Kidney (tissue), 14 donors: ENCODE data around the gene KRT37. TPM values are rescaled to one million over a fixed set of nuclear protein-coding genes. Genes with fewer than 3 reads are reported as not detected.
A peak's percentile ranks its signal among the peaks of the same experiment; 100 is the strongest.

ENCODE experiments used
- DNase-seq, 5 donors: peaks; one replicate each; pipeline ENCODE4 v3.0.0-alpha.2; 2013 to 2020
- FAIRE-seq: peaks from 2 replicates; lab custom pipeline; 2012; peaks lifted over from hg19 to GRCh38; lab: Jason Lieb, UNC
- H3K27ac ChIP-seq, 2 donors: one replicate each; pipeline ENCODE4 v1.7.0; 2013; ENCODE audit warnings: low read depth in 2 of 2, low read length in 2 of 2, inconsistent platforms in 1 of 2
- H3K27me3 ChIP-seq: one replicate; pipeline ENCODE4 v1.7.1; 2013; ENCODE audit warnings: low read length, inconsistent platforms; ENCODE audit not compliant: control insufficient read depth, insufficient read depth
- H3K36me3 ChIP-seq, 3 donors: one replicate each; pipeline versions ENCODE4 v1.7.0 to v1.7.1; 2013; ENCODE audit warnings: low read length in 3 of 3, control low read depth in 1 of 3, inconsistent platforms in 1 of 3; ENCODE audit not compliant: insufficient read depth in 3 of 3, control insufficient read depth in 2 of 3
- H3K4me1 ChIP-seq, 3 donors: one replicate each; pipeline versions ENCODE4 v1.7.0 to v1.7.1; 2013; ENCODE audit warnings: low read length in 3 of 3, inconsistent platforms in 1 of 3, low read depth in 1 of 3; ENCODE audit not compliant: control insufficient read depth in 2 of 3, insufficient read depth in 2 of 3
- H3K4me3 ChIP-seq, 3 donors: one replicate each; pipeline versions ENCODE4 v1.7.0 to v1.8.1; 2013; ENCODE audit warnings: low read length in 3 of 3, control low read depth in 1 of 3, inconsistent platforms in 1 of 3
- H3K9ac ChIP-seq, 3 donors: one replicate each; pipeline versions ENCODE4 v1.7.0 to v1.7.1; 2013; ENCODE audit warnings: low read length in 3 of 3, control low read depth in 1 of 3, inconsistent platforms in 1 of 3
- H3K9me3 ChIP-seq, 3 donors: one replicate each; pipeline versions ENCODE4 v1.7.0 to v1.7.1; 2013; ENCODE audit warnings: low read length in 3 of 3, control low read depth in 1 of 3, inconsistent platforms in 1 of 3; ENCODE audit not compliant: control insufficient read depth in 2 of 3, insufficient read depth in 1 of 3
- intact Hi-C: fragments of 100-400 bp; cut with DNase I; formaldehyde crosslinking; loops from one replicate; pipeline ENCODE4 v1.11.1; 2022
- polyA plus RNA-seq: library from polyadenylated mRNA; stranded (reverse); fragments of 350-450 nt; fragmentation: Illumina TruSeq; extraction: RNeasy Lipid Tissue Mini Kit (QIAGEN cat#74804); gene quantifications from one replicate; pipeline ENCODE4 v1.2.3, GENCODE V29; 2014; ENCODE audit warnings: low read depth, low replicate concordance; ENCODE audit not compliant: insufficient read depth
- total RNA-seq: library from RNA; stranded (reverse); fragmentation: NEBNext Ultra II Directional; extraction: Animal tissue kit (Norgen Biotek cat#: 25700); gene quantifications from one replicate; pipeline ENCODE4 v1.2.1, GENCODE V29; 2021
- TF ChIP-seq, protein P1 (sequence below): IDR thresholded peaks from 3 replicates; pipeline ENCODE4 v1.5.1; 2012; ENCODE audit warnings: mild to moderate bottlenecking, moderate library complexity, borderline replicate concordance; ENCODE audit not compliant: insufficient read depth; ENCODE audit errors: extremely low read depth
- donor health status: control.
- donor health status: control.
- donor health status: control.
- donor health status: control.
- donor health status: control.
- donor health status: DM: yes; HTN: yes; CAD: no.
- donor health status: Normal renal cell carcinoma (clear cell type).

KRT37 gene
- total and polyA plus RNA-seq, 2 donors from 2014 or later, result not detected

DNA sequence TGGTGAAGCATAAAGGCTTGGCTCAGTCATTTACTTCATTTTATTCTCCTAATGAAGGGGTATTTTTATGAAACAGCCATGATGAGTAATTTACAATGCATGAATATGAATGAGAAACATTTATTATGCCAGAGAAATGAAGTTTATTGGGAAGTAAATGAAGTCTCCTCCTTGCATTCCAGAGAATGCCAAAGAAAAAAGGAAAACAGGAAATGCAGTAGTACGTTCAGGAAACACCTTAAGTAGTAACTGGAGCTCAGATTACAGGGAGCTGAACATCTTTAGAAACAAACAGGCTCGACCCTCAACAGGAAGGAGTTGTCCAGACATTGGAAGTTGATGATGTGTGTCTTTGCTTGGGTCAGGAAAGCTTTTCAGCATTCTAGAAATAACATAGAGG is 46.8 kb downstream of the KRT37 start:
- peak in 2 of 5 donors; percentile 22 to 40 for DNase-seq
- Histone ChIP-seq H3K9me3 (no peaks in the 10 kb centered on the region), H3K27ac (peak overlapping the region in 1 of 2 donors; percentile 42), H3K9ac (no peak overlapping the region), H3K4me3 (no peak overlapping the region), H3K36me3 (no peaks in the 10 kb centered on the region), H3K4me1 (no peaks in the 10 kb centered on the region), H3K27me3 (no peaks in the 10 kb centered on the region)
- intact Hi-C loops, result no loop called here
- no peak for FAIRE-seq
- TF ChIP-seq, protein P1, sequence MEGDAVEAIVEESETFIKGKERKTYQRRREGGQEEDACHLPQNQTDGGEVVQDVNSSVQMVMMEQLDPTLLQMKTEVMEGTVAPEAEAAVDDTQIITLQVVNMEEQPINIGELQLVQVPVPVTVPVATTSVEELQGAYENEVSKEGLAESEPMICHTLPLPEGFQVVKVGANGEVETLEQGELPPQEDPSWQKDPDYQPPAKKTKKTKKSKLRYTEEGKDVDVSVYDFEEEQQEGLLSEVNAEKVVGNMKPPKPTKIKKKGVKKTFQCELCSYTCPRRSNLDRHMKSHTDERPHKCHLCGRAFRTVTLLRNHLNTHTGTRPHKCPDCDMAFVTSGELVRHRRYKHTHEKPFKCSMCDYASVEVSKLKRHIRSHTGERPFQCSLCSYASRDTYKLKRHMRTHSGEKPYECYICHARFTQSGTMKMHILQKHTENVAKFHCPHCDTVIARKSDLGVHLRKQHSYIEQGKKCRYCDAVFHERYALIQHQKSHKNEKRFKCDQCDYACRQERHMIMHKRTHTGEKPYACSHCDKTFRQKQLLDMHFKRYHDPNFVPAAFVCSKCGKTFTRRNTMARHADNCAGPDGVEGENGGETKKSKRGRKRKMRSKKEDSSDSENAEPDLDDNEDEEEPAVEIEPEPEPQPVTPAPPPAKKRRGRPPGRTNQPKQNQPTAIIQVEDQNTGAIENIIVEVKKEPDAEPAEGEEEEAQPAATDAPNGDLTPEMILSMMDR, result no peak

Other genes with a start within 250 kb of the KRT37 start
- not detected for gene KRTAP4-2, start 246.4 kb downstream of the KRT37 start, total RNA-seq
- not detected for gene KRTAP4-2, start 246.4 kb downstream of the KRT37 start, polyA plus RNA-seq
- not detected for gene KRTAP4-1, start 239.7 kb downstream of the KRT37 start, total RNA-seq
- gene KRTAP4-1, start 239.7 kb downstream of the KRT37 start, polyA plus RNA-seq, result not detected
- not detected for gene KRTAP9-1, start 234.7 kb downstream of the KRT37 start, total RNA-seq
- gene KRTAP9-1, start 234.7 kb downstream of the KRT37 start, polyA plus RNA-seq, result not detected
- gene KRTAP9-2, start 197.9 kb downstream of the KRT37 start, total RNA-seq, result not detected
- gene KRTAP9-2, start 197.9 kb downstream of the KRT37 start, polyA plus RNA-seq, result not detected
- gene KRTAP9-3, start 192.1 kb downstream of the KRT37 start, total RNA-seq, result not detected
- not detected for gene KRTAP9-3, start 192.1 kb downstream of the KRT37 start, polyA plus RNA-seq
- gene KRTAP9-8, start 186.6 kb downstream of the KRT37 start, total RNA-seq, result not detected
- gene KRTAP9-8, start 186.6 kb downstream of the KRT37 start, polyA plus RNA-seq, result not detected
- gene KRTAP9-4, start 174.9 kb downstream of the KRT37 start, total RNA-seq, result not detected
- not detected for gene KRTAP9-4, start 174.9 kb downstream of the KRT37 start, polyA plus RNA-seq
- gene KRTAP9-9, start 169.2 kb downstream of the KRT37 start, total RNA-seq, result not detected
- not detected for gene KRTAP9-9, start 169.2 kb downstream of the KRT37 start, polyA plus RNA-seq
- gene KRTAP9-6, start 159.2 kb downstream of the KRT37 start, total RNA-seq, result not detected
- not detected for gene KRTAP9-6, start 159.2 kb downstream of the KRT37 start, polyA plus RNA-seq
- gene KRTAP9-7, start 148.9 kb downstream of the KRT37 start, total RNA-seq, result not detected
- gene KRTAP9-7, start 148.9 kb downstream of the KRT37 start, polyA plus RNA-seq, result not detected
- not detected for gene KRTAP29-1, start 121.7 kb downstream of the KRT37 start, total RNA-seq
- gene KRTAP29-1, start 121.7 kb downstream of the KRT37 start, polyA plus RNA-seq, result not detected
- gene KRTAP16-1, start 115.3 kb downstream of the KRT37 start, total RNA-seq, result not detected
- gene KRTAP16-1, start 115.3 kb downstream of the KRT37 start, polyA plus RNA-seq, result not detected
- gene KRTAP17-1, start 108.9 kb downstream of the KRT37 start, total RNA-seq, result not detected
- gene KRTAP17-1, start 108.9 kb downstream of the KRT37 start, polyA plus RNA-seq, result not detected
- not detected for gene KRT33A, start 73.8 kb downstream of the KRT37 start, total RNA-seq
- gene KRT33A, start 73.8 kb downstream of the KRT37 start, polyA plus RNA-seq, result not detected
- gene KRT33B, start 54.8 kb downstream of the KRT37 start, total RNA-seq, result not detected
- not detected for gene KRT33B, start 54.8 kb downstream of the KRT37 start, polyA plus RNA-seq
- gene KRT34, start 42.3 kb downstream of the KRT37 start, total RNA-seq, result not detected
- gene KRT34, start 42.3 kb downstream of the KRT37 start, polyA plus RNA-seq, result not detected
- gene KRT31, start 27.0 kb downstream of the KRT37 start, total RNA-seq, result not detected
- gene KRT31, start 27.0 kb downstream of the KRT37 start, polyA plus RNA-seq, result not detected
- gene KRT38, start 16.4 kb upstream of the KRT37 start, total RNA-seq, result not detected
- gene KRT38, start 16.4 kb upstream of the KRT37 start, polyA plus RNA-seq, result not detected
- gene KRT32, start 42.8 kb upstream of the KRT37 start, total RNA-seq, result not detected
- not detected for gene KRT32, start 42.8 kb upstream of the KRT37 start, polyA plus RNA-seq
- not detected for gene KRT35, start 56.6 kb upstream of the KRT37 start, total RNA-seq
- gene KRT35, start 56.6 kb upstream of the KRT37 start, polyA plus RNA-seq, result not detected
- not detected for gene KRT36, start 65.3 kb upstream of the KRT37 start, total RNA-seq
- gene KRT36, start 65.3 kb upstream of the KRT37 start, polyA plus RNA-seq, result not detected
- not detected for gene KRT13, start 81.0 kb upstream of the KRT37 start, total RNA-seq
- not detected for gene KRT13, start 81.0 kb upstream of the KRT37 start, polyA plus RNA-seq
- 2.8 TPM for gene KRT15, start 94.3 kb upstream of the KRT37 start, total RNA-seq
- gene KRT15, start 94.3 kb upstream of the KRT37 start, polyA plus RNA-seq, result 0.15 TPM
- 781 TPM for gene KRT19, start 103.7 kb upstream of the KRT37 start, total RNA-seq
- 319 TPM for gene KRT19, start 103.7 kb upstream of the KRT37 start, polyA plus RNA-seq
- not detected for gene KRT9, start 147.5 kb upstream of the KRT37 start, total RNA-seq
- gene KRT9, start 147.5 kb upstream of the KRT37 start, polyA plus RNA-seq, result not detected
- gene KRT14, start 162.3 kb upstream of the KRT37 start, total RNA-seq, result not detected
- gene KRT14, start 162.3 kb upstream of the KRT37 start, polyA plus RNA-seq, result not detected
- gene KRT16, start 188.2 kb upstream of the KRT37 start, total RNA-seq, result 3.1 TPM
- gene KRT16, start 188.2 kb upstream of the KRT37 start, polyA plus RNA-seq, result not detected
- gene KRT17, start 200.0 kb upstream of the KRT37 start, total RNA-seq, result 11.1 TPM
- 5.5 TPM for gene KRT17, start 200.0 kb upstream of the KRT37 start, polyA plus RNA-seq